MG63 (cell line): Measurements from ENCODE around the gene XRCC6. TPM values are rescaled to one million over a fixed set of nuclear protein-coding genes. Genes with fewer than 3 reads are reported as not detected.

ENCODE experiments used
- DNase-seq: peaks from one replicate; pipeline ENCODE4 v3.0.0-alpha.2; 2020
- H3K27me3 ChIP-seq: fragments of 250-450 bp; sonication (Bioruptor Pico); 2 replicates; pipeline ENCODE4 v1.5.1; 2020; ENCODE audit warnings: mild to moderate bottlenecking, moderate library complexity
- H3K36me3 ChIP-seq: fragments of 250-450 bp; sonication (Bioruptor Pico); 2 replicates; pipeline ENCODE4 v1.5.1; 2020; ENCODE audit warnings: mild to moderate bottlenecking, moderate library complexity
- H3K4me3 ChIP-seq: fragments of 250-450 bp; sonication (Bioruptor Pico); 2 replicates; pipeline ENCODE4 v1.5.1; 2020; ENCODE audit warnings: mild to moderate bottlenecking, moderate library complexity
- H3K9me3 ChIP-seq: fragments of 250-450 bp; sonication (Bioruptor Pico); 2 replicates; pipeline ENCODE4 v1.5.1; 2020; ENCODE audit warnings: mild to moderate bottlenecking, moderate library complexity
- total RNA-seq: library from RNA; depleted of rRNA; stranded (reverse); fragments of >200 nt; shearing (Covaris generic); gene quantifications from 2 replicates; pipeline ENCODE4 v1.2.3, GENCODE V29; 2014; ENCODE audit warnings: low replicate concordance; rRNA removed

XRCC6 gene
- total RNA-seq, 1 experiment from 2014 or later = 634 TPM

GRCh38 chr22:41688365-41689211 is 67.5 kb downstream of the XRCC6 start, which contains the start of gene SNU13:
Gene SNU13 (minus strand): TSS chr22:41688867. CDS start chr22:41688796, 71 bp downstream.
- H3K27me3 ChIP-seq = no peaks in the 10 kb centered on the region
- peak; percentile 93 for DNase-seq
- peaks cover 18% of the 10 kb centered on the region for H3K36me3 ChIP-seq
- no peaks in the 10 kb centered on the region for H3K9me3 ChIP-seq
- H3K4me3 ChIP-seq = peak within 1 kb of the TSS; percentile 98

- H3K36me3 ChIP-seq = peaks cover 9% of the 10 kb centered on the region
- DNase-seq = no peak
- H3K9me3 ChIP-seq = no peaks in the 10 kb centered on the region
- no peak overlapping the region for H3K4me3 ChIP-seq
- H3K27me3 ChIP-seq = no peaks in the 10 kb centered on the region
These were observed 69.4 kb downstream of the XRCC6 start for GRCh38 chr22:41690476-41690875.

- no peaks in the 10 kb centered on the region for H3K36me3 ChIP-seq
- H3K4me3 ChIP-seq = no peak overlapping the region
- DNase-seq = no peak
- H3K27me3 ChIP-seq = no peaks in the 10 kb centered on the region
- no peaks in the 10 kb centered on the region for H3K9me3 ChIP-seq
These were observed 74.1 kb downstream of the XRCC6 start for GRCh38 chr22:41695211-41695610.

- Histone ChIP-seq H3K27me3 (no peaks in the 10 kb centered on the region), H3K9me3 (no peaks in the 10 kb centered on the region), H3K4me3 (no peak overlapping the region), H3K36me3 (no peaks in the 10 kb centered on the region)
- no peak for DNase-seq
These were observed 75.6 kb downstream of the XRCC6 start for GRCh38 chr22:41696703-41697102.

- Histone ChIP-seq H3K9me3 (no peaks in the 10 kb centered on the region), H3K4me3 (no peak overlapping the region), H3K36me3 (no peaks in the 10 kb centered on the region), H3K27me3 (no peaks in the 10 kb centered on the region)
- DNase-seq = peak; percentile 80
These were observed 76.2 kb downstream of the XRCC6 start for GRCh38 chr22:41697126-41697775.

- no peaks in the 10 kb centered on the region for H3K27me3 ChIP-seq
- no peak within 1 kb of the TSS for H3K4me3 ChIP-seq
- no peaks in the 10 kb centered on the region for H3K36me3 ChIP-seq
- no peaks in the 10 kb centered on the region for H3K9me3 ChIP-seq
- DNase-seq = no peak
These were observed 78.4 kb downstream of the XRCC6 start, which contains the start of gene MEI1 for GRCh38 chr22:41699264-41700107. Gene MEI1 (plus strand): TSS chr22:41699503. CDS start chr22:41699539, 36 bp downstream.

- H3K4me3 ChIP-seq = no peak overlapping the region
- no peak for DNase-seq
- H3K36me3 ChIP-seq = no peaks in the 10 kb centered on the region
- no peaks in the 10 kb centered on the region for H3K27me3 ChIP-seq
- H3K9me3 ChIP-seq = no peaks in the 10 kb centered on the region
These were observed 78.9 kb downstream of the XRCC6 start for GRCh38 chr22:41700108-41700364.

- Histone ChIP-seq H3K27me3 (no peaks in the 10 kb centered on the region), H3K36me3 (no peaks in the 10 kb centered on the region), H3K9me3 (no peaks in the 10 kb centered on the region; the same call in 1 of the 2 replicates), H3K4me3 (no peak overlapping the region)
- no peak for DNase-seq
These were observed 81.7 kb downstream of the XRCC6 start for GRCh38 chr22:41702763-41703162.

GRCh38 chr22:41709341-41709740 is 88.2 kb downstream of the XRCC6 start:
- no peak for DNase-seq
- no peaks in the 10 kb centered on the region for H3K27me3 ChIP-seq
- H3K9me3 ChIP-seq = no peaks in the 10 kb centered on the region; the same call in 1 of the 2 replicates
- no peak overlapping the region for H3K4me3 ChIP-seq
- H3K36me3 ChIP-seq = no peaks in the 10 kb centered on the region

GRCh38 chr22:41713004-41713403 is 91.9 kb downstream of the XRCC6 start:
- Histone ChIP-seq H3K36me3 (no peaks in the 10 kb centered on the region), H3K9me3 (no peaks in the 10 kb centered on the region), H3K27me3 (no peaks in the 10 kb centered on the region), H3K4me3 (no peak overlapping the region)
- DNase-seq = no peak

Other genes with a start within 250 kb of the XRCC6 start
- gene TEF, start 239.4 kb upstream of the XRCC6 start, total RNA-seq = 6.1 and 6.4 TPM in 2 replicates
- 26.2 and 36.0 TPM in 2 replicates for gene TOB2, start 174.5 kb upstream of the XRCC6 start, total RNA-seq
- 101 and 111 TPM in 2 replicates for gene PHF5A, start 152.6 kb upstream of the XRCC6 start, total RNA-seq
- gene ACO2, start 152.2 kb upstream of the XRCC6 start, total RNA-seq = 53.2 and 90.1 TPM in 2 replicates
- 47.2 and 53.1 TPM in 2 replicates for gene POLR3H, start 76.8 kb upstream of the XRCC6 start, total RNA-seq
- not detected in 2 replicates for gene CSDC2, start 60.3 kb upstream of the XRCC6 start, total RNA-seq
- 36.1 and 37.4 TPM in 2 replicates for gene PMM1, start 31.5 kb upstream of the XRCC6 start, total RNA-seq
- 14.4 and 27.6 TPM in 2 replicates for gene DESI1, start 252 bp upstream of the XRCC6 start, total RNA-seq
- 169 and 206 TPM in 2 replicates for gene SNU13, start 67.6 kb downstream of the XRCC6 start, total RNA-seq
- gene MEI1, start 78.2 kb downstream of the XRCC6 start, total RNA-seq = not detected in 2 replicates
- gene CCDC134, start 179.4 kb downstream of the XRCC6 start, total RNA-seq = 2.7 and 14.0 TPM in 2 replicates
- gene SREBF2, start 211.8 kb downstream of the XRCC6 start, total RNA-seq = 15.0 and 26.5 TPM in 2 replicates